Brain microvascular endothelial cell (primary cell): Measurements from ENCODE around the gene MYLK.
"Not testable (repeated sequence)": the region's sequence is repeated elsewhere in the genome, so short reads cannot be mapped to it uniquely, and the experiment has no call there.

Experiments
- DNase-seq: peaks from one replicate; pipeline ENCODE4 v3.0.0-alpha.2; 2020
- H3K27ac ChIP-seq: fragments of 250-450 bp; sonication (Bioruptor Pico); 2 replicates; pipeline ENCODE4 v1.5.1; 2020; ENCODE audit warnings: mild to moderate bottlenecking, moderate library complexity
- H3K27me3 ChIP-seq: fragments of 250-450 bp; sonication (Bioruptor Pico); replicated peaks from 2 replicates; pipeline ENCODE4 v1.5.1; 2020; ENCODE audit warnings: mild to moderate bottlenecking
- H3K36me3 ChIP-seq: fragments of 250-450 bp; sonication (Bioruptor Pico); replicated peaks from 2 replicates; pipeline ENCODE4 v1.5.1; 2020; ENCODE audit warnings: mild to moderate bottlenecking
- H3K4me3 ChIP-seq: 2 replicates; pipeline ENCODE4 v1.5.1; 2011; ENCODE audit warnings: low read depth, mild to moderate bottlenecking, control low read depth, low read length, moderate library complexity
- CTCF ChIP-seq: IDR thresholded peaks from 2 replicates; pipeline ENCODE4 v1.5.1; 2011; ENCODE audit warnings: low read depth, mild to moderate bottlenecking, moderate library complexity, low read length, control low read depth, inconsistent platforms; ENCODE audit errors: missing control alignments
- in situ Hi-C: cut with HindIII; loops from 2 replicates; pipeline ENCODE4 v1.10.0; 2017; ENCODE audit warnings: low sequenced_read_pairs, low pct_ligation_motif_present

MYLK gene

GRCh38 chr3:123892195-123892594, 8.1 kb upstream of the MYLK start:
- no peak for DNase-seq
- in situ Hi-C loops, result no loop called here
- TF ChIP-seq CTCF, result no peak
- H3K4me3 ChIP-seq, result no peak overlapping the region
- H3K27ac ChIP-seq, result no peak overlapping the region
- no peaks in the 10 kb centered on the region for H3K27me3 ChIP-seq
- no peaks in the 10 kb centered on the region for H3K36me3 ChIP-seq

GRCh38 chr3:123890991-123891390, 6.9 kb upstream of the MYLK start:
- H3K27ac ChIP-seq, H3K36me3 ChIP-seq, in situ Hi-C loops, H3K4me3 ChIP-seq, H3K27me3 ChIP-seq, DNase-seq: not testable (repeated sequence)

- H3K36me3 ChIP-seq, H3K4me3 ChIP-seq, in situ Hi-C loops: not testable (repeated sequence)
Observed at GRCh38 chr3:123890162-123890561, 6.0 kb upstream of the MYLK start.

GRCh38 chr3:123884993-123885392, 861 bp upstream of the MYLK start:
- Histone ChIP-seq H3K36me3 (no peaks in the 10 kb centered on the region), H3K27ac (no peak overlapping the region), H3K4me3 (no peak overlapping the region), H3K27me3 (no peaks in the 10 kb centered on the region)
- TF ChIP-seq CTCF, result no peak
- DNase-seq, result no peak
- in situ Hi-C loops, result no loop called here

More at GRCh38 chr3:123890162-123890561, 6.0 kb upstream of the MYLK start:
- H3K27me3 ChIP-seq, H3K27ac ChIP-seq, DNase-seq: not testable (repeated sequence)

- no peak for DNase-seq
- no peak overlapping the region for H3K27ac ChIP-seq
- TF ChIP-seq CTCF, result no peak
Observed at GRCh38 chr3:123883701-123884202, 380 bp downstream of the MYLK start.

GRCh38 chr3:123883111-123883510, 1.0 kb downstream of the MYLK start:
- H3K4me3 ChIP-seq, result peak overlapping the region; percentile 66
- TF ChIP-seq CTCF, result no peak

More at GRCh38 chr3:123883701-123884202, 380 bp downstream of the MYLK start:
- in situ Hi-C loops, result no loop called here
- no peaks in the 10 kb centered on the region for H3K36me3 ChIP-seq
- H3K4me3 ChIP-seq, result peak overlapping the region; percentile 66
- H3K27me3 ChIP-seq, result no peaks in the 10 kb centered on the region

GRCh38 chr3:123881771-123882170, 2.4 kb downstream of the MYLK start:
- no peak overlapping the region for H3K4me3 ChIP-seq
- no peaks in the 10 kb centered on the region for H3K27me3 ChIP-seq
- TF ChIP-seq CTCF, result no peak
- DNase-seq, result no peak
- in situ Hi-C loops, result no loop called here
- no peaks in the 10 kb centered on the region for H3K36me3 ChIP-seq
- no peak overlapping the region for H3K27ac ChIP-seq

More at GRCh38 chr3:123883111-123883510, 1.0 kb downstream of the MYLK start:
- Histone ChIP-seq H3K27me3 (no peaks in the 10 kb centered on the region), H3K27ac (no peak overlapping the region), H3K36me3 (no peaks in the 10 kb centered on the region)
- in situ Hi-C loops, result no loop called here
- DNase-seq, result no peak
